Caco-2 (cell line): Measurements from ENCODE around the gene ATG16L2. TPM values are rescaled to one million over a fixed set of nuclear protein-coding genes. Genes with fewer than 3 reads are reported as not detected.

ENCODE experiments used
- BruUV-seq: library from RNA; stranded (reverse); fragments of 400-500 nt; replicated peaks from 2 replicates; lab custom pipeline; 2021; lab: Mats Ljungman, UMichigan
- CTCF ChIA-PET: fragments of 300-600 bp; sonication (Branson Sonifier 250); formaldehyde crosslinking; loops from one replicate; lab custom pipeline; 2022; ENCODE audit warnings: antibody characterized with exemption; lab: Charles Lee
- POLR2A ChIA-PET: fragments of 300-600 bp; sonication (Branson Sonifier 250); formaldehyde crosslinking; loops from one replicate; lab custom pipeline; 2022; ENCODE audit warnings: antibody characterized with exemption; lab: Charles Lee
- DNase-seq, 2 experiments: peaks; one replicate each; pipeline versions ENCODE4 v3.0.0 to v3.0.0-alpha.2; 2020 to 2022
- H3K27me3 ChIP-seq: replicated peaks from 2 replicates; pipeline ENCODE4 v1.6.0; 2011; ENCODE audit warnings: low read length; ENCODE audit not compliant: control insufficient read depth, insufficient read depth
- H3K36me3 ChIP-seq: 2 replicates; pipeline ENCODE4 v1.5.1; 2011; ENCODE audit warnings: low read length; ENCODE audit not compliant: control insufficient read depth, insufficient read depth
- H3K4me1 ChIP-seq: fragments of 250-450 bp; sonication (Bioruptor Pico); 2 replicates; pipeline ENCODE4 v1.5.1; 2020; ENCODE audit warnings: mild to moderate bottlenecking
- H3K4me3 ChIP-seq: 2 replicates; pipeline ENCODE4 v1.5.1; 2011; ENCODE audit warnings: low read depth, mild to moderate bottlenecking, control low read depth, low read length
- H3K9me3 ChIP-seq: fragments of 250-450 bp; sonication (Bioruptor Pico); 2 replicates; pipeline ENCODE4 v1.5.1; 2020; ENCODE audit warnings: mild to moderate bottlenecking, moderate library complexity
- H3K27ac Mint-ChIP-seq: one replicate; pipeline ENCODE4 v1.8.0; 2022; ENCODE audit warnings: mixed read lengths; ENCODE audit not compliant: unreplicated experiment
- H3K27me3 Mint-ChIP-seq: one replicate; pipeline ENCODE4 v1.8.0; 2022; ENCODE audit warnings: mixed read lengths; ENCODE audit not compliant: insufficient read depth, unreplicated experiment
- H3K36me3 Mint-ChIP-seq: one replicate; pipeline ENCODE4 v1.8.0; 2022; ENCODE audit warnings: mild to moderate bottlenecking, mixed read lengths; ENCODE audit not compliant: insufficient read depth, unreplicated experiment
- H3K4me1 Mint-ChIP-seq: one replicate; pipeline ENCODE4 v1.8.0; 2022; ENCODE audit warnings: low read depth, mixed read lengths; ENCODE audit not compliant: unreplicated experiment
- H3K4me3 Mint-ChIP-seq: one replicate; pipeline ENCODE4 v1.8.0; 2022; ENCODE audit warnings: mild to moderate bottlenecking, moderate library complexity, mixed read lengths; ENCODE audit not compliant: unreplicated experiment
- H3K9me3 Mint-ChIP-seq: one replicate; pipeline ENCODE4 v1.8.0; 2022; ENCODE audit warnings: mixed read lengths; ENCODE audit not compliant: unreplicated experiment
- intact Hi-C: fragments of 100-400 bp; cut with micrococcal nuclease; formaldehyde crosslinking; loops from one replicate; pipeline ENCODE4 v1.10.0; 2022; ENCODE audit not compliant: unreplicated experiment
- total RNA-seq: library from RNA; stranded (reverse); gene quantifications from 2 replicates; pipeline ENCODE4 v1.2.3, GENCODE V29; 2022
- TF ChIP-seq, protein P1 (sequence below), 2 experiments: fragments of 200-600 bp in 1 of 2; IDR thresholded peaks; 1 replicate in 1 of 2; 2 replicates in 1 of 2; pipeline versions ENCODE4 v1.5.1 to v1.8.0; 2011 to 2022; ENCODE audit warnings: antibody characterized with exemption in 1 of 2, control low read depth in 1 of 2, inconsistent platforms in 1 of 2, low read depth in 1 of 2, low read length in 1 of 2, mild to moderate bottlenecking in 1 of 2, moderate library complexity in 1 of 2; ENCODE audit not compliant: insufficient read depth in 1 of 2, severe bottlenecking in 1 of 2, unreplicated experiment in 1 of 2

The ATG16L2 gene
- total RNA-seq, 1 experiment from 2014 or later: 19.3 TPM

DNA sequence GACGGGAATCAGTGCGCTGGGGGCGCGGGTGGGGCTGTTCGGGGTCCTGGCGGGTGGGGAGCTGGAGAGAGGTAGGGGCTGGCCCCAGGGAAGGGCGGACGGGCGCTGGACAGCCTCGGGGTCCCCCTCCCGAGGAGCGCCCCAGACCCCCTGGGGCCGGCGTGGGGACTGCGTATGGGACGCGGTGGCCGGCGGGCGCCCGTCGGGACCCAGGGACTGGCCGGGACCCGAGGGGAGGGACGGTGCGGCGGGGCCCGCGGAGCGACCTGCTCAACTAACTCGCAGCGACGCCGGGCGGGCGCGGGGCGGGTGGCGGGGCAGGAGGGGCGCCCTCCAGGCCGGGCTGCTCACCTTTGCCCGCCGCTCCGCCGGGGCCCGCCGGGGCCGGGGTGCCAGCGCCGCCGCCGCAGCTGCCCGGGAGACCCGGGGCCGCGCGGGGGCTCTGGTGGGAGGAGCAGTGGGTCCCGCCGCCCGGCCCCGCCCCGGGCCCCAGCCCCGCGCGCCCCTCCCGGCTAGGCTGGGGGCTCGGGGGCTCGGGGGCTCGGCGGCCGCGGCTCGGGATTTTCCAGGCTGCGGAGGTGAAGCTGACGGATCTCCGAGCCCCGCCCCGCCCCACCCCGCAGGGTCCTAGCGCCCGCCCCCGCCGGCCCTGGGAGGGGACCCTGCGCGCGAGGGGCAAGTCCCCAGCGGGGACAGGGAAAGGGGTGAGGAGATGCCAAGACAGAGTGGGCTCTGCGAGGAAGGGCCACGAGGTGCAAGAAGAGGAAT is 32.7 kb upstream of the ATG16L2 start:
- peak overlapping the region; percentile 99 for H3K27ac Mint-ChIP-seq
- H3K36me3 Mint-ChIP-seq: peaks cover 40% of the 10 kb centered on the region
- Histone ChIP-seq H3K27me3 (no peaks in the 10 kb centered on the region), H3K36me3 (peaks cover 27% of the 10 kb centered on the region), H3K4me1 (peaks cover 85% of the 10 kb centered on the region), H3K9me3 (no peaks in the 10 kb centered on the region), H3K4me3 (peak overlapping the region; percentile 88)
- no peaks in the 10 kb centered on the region for H3K9me3 Mint-ChIP-seq
- peak; percentile 80 for DNase-seq
- CTCF ChIA-PET: interaction anchor here (1.0 to 7.9 kb wide), 5 partner anchors 8 to 56 kb away, joined by 3 to 74 read pairs (median 9); partner anchors contain the start of gene STARD10
- H3K4me1 Mint-ChIP-seq: peaks cover 64% of the 10 kb centered on the region
- H3K4me3 Mint-ChIP-seq: peak overlapping the region; percentile 74
- POLR2A ChIA-PET: interaction anchor here (0.5 to 1.5 kb wide), 7 partner anchors 13 to 1848 kb away, joined by 3 to 6 read pairs (median 4); partner anchors contain the start of gene STARD10
- TF ChIP-seq, protein P1, sequence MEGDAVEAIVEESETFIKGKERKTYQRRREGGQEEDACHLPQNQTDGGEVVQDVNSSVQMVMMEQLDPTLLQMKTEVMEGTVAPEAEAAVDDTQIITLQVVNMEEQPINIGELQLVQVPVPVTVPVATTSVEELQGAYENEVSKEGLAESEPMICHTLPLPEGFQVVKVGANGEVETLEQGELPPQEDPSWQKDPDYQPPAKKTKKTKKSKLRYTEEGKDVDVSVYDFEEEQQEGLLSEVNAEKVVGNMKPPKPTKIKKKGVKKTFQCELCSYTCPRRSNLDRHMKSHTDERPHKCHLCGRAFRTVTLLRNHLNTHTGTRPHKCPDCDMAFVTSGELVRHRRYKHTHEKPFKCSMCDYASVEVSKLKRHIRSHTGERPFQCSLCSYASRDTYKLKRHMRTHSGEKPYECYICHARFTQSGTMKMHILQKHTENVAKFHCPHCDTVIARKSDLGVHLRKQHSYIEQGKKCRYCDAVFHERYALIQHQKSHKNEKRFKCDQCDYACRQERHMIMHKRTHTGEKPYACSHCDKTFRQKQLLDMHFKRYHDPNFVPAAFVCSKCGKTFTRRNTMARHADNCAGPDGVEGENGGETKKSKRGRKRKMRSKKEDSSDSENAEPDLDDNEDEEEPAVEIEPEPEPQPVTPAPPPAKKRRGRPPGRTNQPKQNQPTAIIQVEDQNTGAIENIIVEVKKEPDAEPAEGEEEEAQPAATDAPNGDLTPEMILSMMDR (IDR thresholded peaks at IDR 0.05; ENCODE audit: insufficient read depth in 1 of 2, low read depth in 1 of 2, low read length in 1 of 2, severe bottlenecking in 1 of 2, unreplicated experiment in 1 of 2): peak in 1 of 2 experiments; percentile 23
- BruUV-seq: no TSS peak
- intact Hi-C loops: no loop called here
- no peaks in the 10 kb centered on the region for H3K27me3 Mint-ChIP-seq

DNA sequence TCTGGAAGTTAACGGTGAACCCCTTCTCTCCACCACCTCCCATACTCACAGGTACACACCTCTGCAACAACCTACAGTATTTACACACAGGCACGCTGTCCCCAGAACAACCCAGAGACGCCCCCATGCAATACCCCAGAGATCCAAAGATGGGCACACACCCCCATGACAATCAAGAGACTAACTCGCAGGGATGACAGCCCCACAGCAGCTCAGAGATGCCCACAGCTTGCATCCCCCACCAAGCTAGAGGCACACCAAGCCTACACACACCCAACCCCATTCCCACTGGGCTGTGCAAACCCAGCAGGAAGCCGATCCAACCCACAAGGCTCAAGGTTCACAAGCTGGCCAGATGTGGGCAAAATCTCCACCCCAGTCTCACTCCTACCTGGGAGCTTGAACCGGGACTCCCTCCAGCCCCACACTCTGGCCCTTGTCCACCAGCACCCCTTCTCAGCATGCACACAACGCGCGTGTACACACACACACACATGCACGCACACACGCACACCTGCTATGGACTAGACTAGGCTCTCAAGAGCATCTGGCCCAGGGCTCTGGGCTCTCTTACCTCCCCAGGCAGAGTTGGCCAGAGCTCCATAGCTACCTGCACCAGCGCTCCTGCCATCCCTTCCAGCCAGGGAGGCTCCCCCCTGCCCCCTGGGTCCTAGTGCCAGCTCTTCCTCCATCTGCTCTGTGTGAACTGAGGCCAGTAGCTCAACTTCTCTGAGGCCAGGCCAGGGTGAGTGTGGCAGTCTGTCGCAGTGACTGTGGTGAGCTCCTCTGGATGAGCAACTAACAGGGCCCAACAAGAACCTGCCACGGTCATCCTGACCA is 31.9 kb upstream of the ATG16L2 start:
- intact Hi-C loops: no loop called here
- peaks cover 85% of the 10 kb centered on the region for H3K4me1 ChIP-seq
- CTCF ChIA-PET: interaction anchor here (0.6 to 7.9 kb wide), 7 partner anchors 11 to 98 kb away, joined by 3 to 74 read pairs (median 3); partner anchors contain the start of gene STARD10
- POLR2A ChIA-PET: interaction anchor here (0.5 to 1.5 kb wide), 9 partner anchors 9 to 1848 kb away, joined by 3 to 7 read pairs (median 4); partner anchors contain the start of gene STARD10
- no peaks in the 10 kb centered on the region for H3K9me3 ChIP-seq
- no peaks in the 10 kb centered on the region for H3K27me3 ChIP-seq
- DNase-seq: peak; percentile 60 to 79
- peaks cover 20% of the 10 kb centered on the region for H3K36me3 ChIP-seq
- Mint-ChIP-seq H3K9me3 (no peaks in the 10 kb centered on the region), H3K27me3 (no peaks in the 10 kb centered on the region), H3K36me3 (peaks cover 42% of the 10 kb centered on the region), H3K4me1 (peaks cover 67% of the 10 kb centered on the region), H3K27ac (peak overlapping the region; percentile 99), H3K4me3 (peak overlapping the region; percentile 74)
- TF ChIP-seq, protein P1 (IDR thresholded peaks at IDR 0.05; ENCODE audit: insufficient read depth in 1 of 2, low read depth in 1 of 2, low read length in 1 of 2, severe bottlenecking in 1 of 2, unreplicated experiment in 1 of 2): no peak
- H3K4me3 ChIP-seq: peak overlapping the region; percentile 88
- TSS peak; percentile 16 for BruUV-seq
